ENCODE data around the gene SLCO1B1. TPM values are rescaled to one million over a fixed set of nuclear protein-coding genes. Genes with fewer than 3 reads are reported as not detected.

Gene SLCO1B1
- total RNA-seq, 1 experiment from 2014 or later, result 0.32 TPM

DNA sequence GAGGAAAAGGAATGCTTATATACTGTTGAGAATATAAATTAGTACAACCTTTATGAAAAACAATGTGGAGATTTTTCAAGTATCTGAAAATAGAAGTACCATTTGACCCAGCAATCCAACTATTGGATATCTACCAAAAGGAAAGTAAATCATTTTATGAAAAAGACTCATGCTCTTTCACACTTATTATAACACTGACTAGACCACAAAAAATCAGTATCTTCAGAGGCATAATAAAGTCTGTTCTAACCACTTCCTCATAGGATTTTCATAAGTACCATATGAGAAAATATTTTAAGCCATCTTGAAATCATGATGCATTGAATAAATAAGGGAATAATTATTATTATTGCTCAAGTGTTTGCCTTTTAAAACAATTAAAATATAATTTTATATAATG lies 90.8 kb downstream of the SLCO1B1 start:
- DNase-seq (ENCODE audit: low read depth, low spot score) (no peak), ATAC-seq (no peak)
- no peak overlapping the region for H2AFZ ChIP-seq (ENCODE audit: low read depth, low read length, poor library complexity, severe bottlenecking)
- no peak for TF ChIP-seq ZNF274 (IDR thresholded peaks at IDR 0.05; ENCODE audit: low read depth, low read length)
- no peak for TF ChIP-seq SP1 (IDR thresholded peaks at IDR 0.05; ENCODE audit: low read depth)
- no peak for TF ChIP-seq SIN3A (IDR thresholded peaks at IDR 0.05; ENCODE audit: low read depth)
- TF ChIP-seq CBX3 (IDR thresholded peaks at IDR 0.05; ENCODE audit: low read depth), result no peak
- TF ChIP-seq, protein P1, sequence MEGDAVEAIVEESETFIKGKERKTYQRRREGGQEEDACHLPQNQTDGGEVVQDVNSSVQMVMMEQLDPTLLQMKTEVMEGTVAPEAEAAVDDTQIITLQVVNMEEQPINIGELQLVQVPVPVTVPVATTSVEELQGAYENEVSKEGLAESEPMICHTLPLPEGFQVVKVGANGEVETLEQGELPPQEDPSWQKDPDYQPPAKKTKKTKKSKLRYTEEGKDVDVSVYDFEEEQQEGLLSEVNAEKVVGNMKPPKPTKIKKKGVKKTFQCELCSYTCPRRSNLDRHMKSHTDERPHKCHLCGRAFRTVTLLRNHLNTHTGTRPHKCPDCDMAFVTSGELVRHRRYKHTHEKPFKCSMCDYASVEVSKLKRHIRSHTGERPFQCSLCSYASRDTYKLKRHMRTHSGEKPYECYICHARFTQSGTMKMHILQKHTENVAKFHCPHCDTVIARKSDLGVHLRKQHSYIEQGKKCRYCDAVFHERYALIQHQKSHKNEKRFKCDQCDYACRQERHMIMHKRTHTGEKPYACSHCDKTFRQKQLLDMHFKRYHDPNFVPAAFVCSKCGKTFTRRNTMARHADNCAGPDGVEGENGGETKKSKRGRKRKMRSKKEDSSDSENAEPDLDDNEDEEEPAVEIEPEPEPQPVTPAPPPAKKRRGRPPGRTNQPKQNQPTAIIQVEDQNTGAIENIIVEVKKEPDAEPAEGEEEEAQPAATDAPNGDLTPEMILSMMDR (IDR thresholded peaks at IDR 0.05 in 2 of 3, conservative IDR thresholded peaks at IDR 0.05 in 1 of 3; ENCODE audit: borderline replicate concordance in 1 of 3, insufficient read depth in 1 of 3, low read depth in 2 of 3, low read length in 2 of 3), result no peak
- no peak for TF ChIP-seq RAD21 (IDR thresholded peaks at IDR 0.05; ENCODE audit: low read depth)
- TF ChIP-seq EGR1 (IDR thresholded peaks at IDR 0.05; ENCODE audit: low read depth), result no peak
- no peak for TF ChIP-seq ELF1 (IDR thresholded peaks at IDR 0.05; ENCODE audit: borderline replicate concordance, low read depth)
- no peaks in the 10 kb centered on the region for H3K36me3 ChIP-seq (ENCODE audit: control insufficient read depth in 1 of 2, insufficient read depth in 2 of 2, low read length in 2 of 2)
- no peaks in the 10 kb centered on the region for H3K4me1 ChIP-seq (ENCODE audit: control insufficient read depth in 1 of 2, insufficient read depth in 2 of 2, low read length in 2 of 2)
- CTCF ChIA-PET, result no interaction called here
- H3K4me2 ChIP-seq (ENCODE audit: low read length), result no peak overlapping the region
- H3K79me2 ChIP-seq (ENCODE audit: insufficient read depth, low read length), result no peaks in the 10 kb centered on the region
- H3K9ac ChIP-seq (ENCODE audit: low read length), result no peak overlapping the region
- H3K27ac ChIP-seq (ENCODE audit: low read depth, low read length), result no peak overlapping the region
- H3K9me3 ChIP-seq (ENCODE audit: control insufficient read depth in 1 of 2, insufficient read depth in 1 of 2, low read depth in 1 of 2, low read length in 2 of 2), result no peaks in the 10 kb centered on the region
- POLR2A ChIA-PET, result no interaction called here
- no peak overlapping the region for H3K4me3 ChIP-seq (replicated peaks in 1 of 2; ENCODE audit: low read depth in 1 of 2, low read length in 2 of 2)
- no peaks in the 10 kb centered on the region for H3K27me3 ChIP-seq (ENCODE audit: insufficient read depth, low read length)
- H4K20me1 ChIP-seq (ENCODE audit: insufficient read depth), result no peaks in the 10 kb centered on the region
- intact Hi-C loops (cut with micrococcal nuclease), result no loop called here
- RAD21 ChIA-PET (ENCODE audit: low non-redundant PET in 1 of 2, low total read pairs in 2 of 2, uncharacterized antibody in 2 of 2, unreplicated experiment in 2 of 2), result no interaction called here
- no peaks in the 10 kb centered on the region for H3K9me2 ChIP-seq (ENCODE audit: insufficient read depth)
- BruUV-seq (replicated peaks), result no TSS peak

DNA sequence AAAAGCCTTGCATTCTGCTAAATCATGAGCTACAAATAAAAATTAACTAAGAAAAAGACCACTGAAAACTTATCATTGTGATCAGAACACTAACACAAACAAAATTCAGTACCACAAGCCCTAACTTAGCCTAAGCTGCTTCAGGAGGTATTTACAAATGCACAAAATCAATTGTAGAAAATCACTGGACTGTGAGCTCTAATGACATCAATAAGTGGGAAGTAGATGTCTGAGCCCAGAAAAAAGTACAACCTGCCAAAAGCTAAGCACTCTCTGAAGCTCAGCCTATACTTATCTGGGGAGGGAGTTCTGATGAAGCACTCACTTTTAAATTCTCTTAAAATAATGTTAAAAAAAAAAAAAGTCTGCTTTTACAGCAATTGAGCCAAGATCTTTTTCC lies 92.9 kb downstream of the SLCO1B1 start:
- RAD21 ChIA-PET (ENCODE audit: low non-redundant PET in 1 of 2, low total read pairs in 2 of 2, uncharacterized antibody in 2 of 2, unreplicated experiment in 2 of 2), result no interaction called here
- no peak overlapping the region for H2AFZ ChIP-seq (ENCODE audit: low read depth, low read length, poor library complexity, severe bottlenecking)
- CTCF ChIA-PET, result no interaction called here
- intact Hi-C loops (cut with micrococcal nuclease), result no loop called here
- TF ChIP-seq, protein P2, sequence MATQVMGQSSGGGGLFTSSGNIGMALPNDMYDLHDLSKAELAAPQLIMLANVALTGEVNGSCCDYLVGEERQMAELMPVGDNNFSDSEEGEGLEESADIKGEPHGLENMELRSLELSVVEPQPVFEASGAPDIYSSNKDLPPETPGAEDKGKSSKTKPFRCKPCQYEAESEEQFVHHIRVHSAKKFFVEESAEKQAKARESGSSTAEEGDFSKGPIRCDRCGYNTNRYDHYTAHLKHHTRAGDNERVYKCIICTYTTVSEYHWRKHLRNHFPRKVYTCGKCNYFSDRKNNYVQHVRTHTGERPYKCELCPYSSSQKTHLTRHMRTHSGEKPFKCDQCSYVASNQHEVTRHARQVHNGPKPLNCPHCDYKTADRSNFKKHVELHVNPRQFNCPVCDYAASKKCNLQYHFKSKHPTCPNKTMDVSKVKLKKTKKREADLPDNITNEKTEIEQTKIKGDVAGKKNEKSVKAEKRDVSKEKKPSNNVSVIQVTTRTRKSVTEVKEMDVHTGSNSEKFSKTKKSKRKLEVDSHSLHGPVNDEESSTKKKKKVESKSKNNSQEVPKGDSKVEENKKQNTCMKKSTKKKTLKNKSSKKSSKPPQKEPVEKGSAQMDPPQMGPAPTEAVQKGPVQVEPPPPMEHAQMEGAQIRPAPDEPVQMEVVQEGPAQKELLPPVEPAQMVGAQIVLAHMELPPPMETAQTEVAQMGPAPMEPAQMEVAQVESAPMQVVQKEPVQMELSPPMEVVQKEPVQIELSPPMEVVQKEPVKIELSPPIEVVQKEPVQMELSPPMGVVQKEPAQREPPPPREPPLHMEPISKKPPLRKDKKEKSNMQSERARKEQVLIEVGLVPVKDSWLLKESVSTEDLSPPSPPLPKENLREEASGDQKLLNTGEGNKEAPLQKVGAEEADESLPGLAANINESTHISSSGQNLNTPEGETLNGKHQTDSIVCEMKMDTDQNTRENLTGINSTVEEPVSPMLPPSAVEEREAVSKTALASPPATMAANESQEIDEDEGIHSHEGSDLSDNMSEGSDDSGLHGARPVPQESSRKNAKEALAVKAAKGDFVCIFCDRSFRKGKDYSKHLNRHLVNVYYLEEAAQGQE (IDR thresholded peaks at IDR 0.05; ENCODE audit: low read depth), result no peak
- TF ChIP-seq SIN3A (IDR thresholded peaks at IDR 0.05; ENCODE audit: low read depth) (no peak), SRF (IDR thresholded peaks at IDR 0.05; ENCODE audit: low read depth) (no peak), ZNF274 (IDR thresholded peaks at IDR 0.05; ENCODE audit: low read depth, low read length) (no peak), CEBPB (IDR thresholded peaks at IDR 0.05; ENCODE audit: low read depth) (no peak)
- TF ChIP-seq, protein P3, sequence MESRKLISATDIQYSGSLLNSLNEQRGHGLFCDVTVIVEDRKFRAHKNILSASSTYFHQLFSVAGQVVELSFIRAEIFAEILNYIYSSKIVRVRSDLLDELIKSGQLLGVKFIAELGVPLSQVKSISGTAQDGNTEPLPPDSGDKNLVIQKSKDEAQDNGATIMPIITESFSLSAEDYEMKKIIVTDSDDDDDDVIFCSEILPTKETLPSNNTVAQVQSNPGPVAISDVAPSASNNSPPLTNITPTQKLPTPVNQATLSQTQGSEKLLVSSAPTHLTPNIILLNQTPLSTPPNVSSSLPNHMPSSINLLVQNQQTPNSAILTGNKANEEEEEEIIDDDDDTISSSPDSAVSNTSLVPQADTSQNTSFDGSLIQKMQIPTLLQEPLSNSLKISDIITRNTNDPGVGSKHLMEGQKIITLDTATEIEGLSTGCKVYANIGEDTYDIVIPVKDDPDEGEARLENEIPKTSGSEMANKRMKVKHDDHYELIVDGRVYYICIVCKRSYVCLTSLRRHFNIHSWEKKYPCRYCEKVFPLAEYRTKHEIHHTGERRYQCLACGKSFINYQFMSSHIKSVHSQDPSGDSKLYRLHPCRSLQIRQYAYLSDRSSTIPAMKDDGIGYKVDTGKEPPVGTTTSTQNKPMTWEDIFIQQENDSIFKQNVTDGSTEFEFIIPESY (IDR thresholded peaks at IDR 0.05; ENCODE audit: extremely low read depth, insufficient replicate concordance, low read length), result no peak
- no peaks in the 10 kb centered on the region for H3K79me2 ChIP-seq (ENCODE audit: insufficient read depth, low read length)
- ATAC-seq, result no peak
- no peak overlapping the region for H3K27ac ChIP-seq (ENCODE audit: low read depth, low read length)
- BruUV-seq (replicated peaks), result no TSS peak
- no peak overlapping the region for H3K9ac ChIP-seq (ENCODE audit: low read length)
- H3K4me1 ChIP-seq (ENCODE audit: control insufficient read depth in 1 of 2, insufficient read depth in 2 of 2, low read length in 2 of 2), result no peaks in the 10 kb centered on the region
- no peak overlapping the region for H3K4me3 ChIP-seq (replicated peaks in 1 of 2; ENCODE audit: low read depth in 1 of 2, low read length in 2 of 2)
- no peaks in the 10 kb centered on the region for H3K9me3 ChIP-seq (ENCODE audit: control insufficient read depth in 1 of 2, insufficient read depth in 1 of 2, low read depth in 1 of 2, low read length in 2 of 2)
- no peak for DNase-seq (ENCODE audit: low read depth, low spot score)
- no peaks in the 10 kb centered on the region for H4K20me1 ChIP-seq (ENCODE audit: insufficient read depth)
- POLR2A ChIA-PET, result no interaction called here
- H3K36me3 ChIP-seq (ENCODE audit: control insufficient read depth in 1 of 2, insufficient read depth in 2 of 2, low read length in 2 of 2), result no peaks in the 10 kb centered on the region
- H3K9me2 ChIP-seq (ENCODE audit: insufficient read depth), result no peaks in the 10 kb centered on the region
- H3K4me2 ChIP-seq (ENCODE audit: low read length), result no peak overlapping the region
- no peaks in the 10 kb centered on the region for H3K27me3 ChIP-seq (ENCODE audit: insufficient read depth, low read length)
